MM.1S (cell line): ENCODE results near the gene WDR91.

Source experiments
- DNase-seq: peaks from one replicate; pipeline ENCODE4 v3.0.0-alpha.2; 2015
- H2AFZ ChIP-seq: fragments of 300-600 bp; sonication (generic); 2 replicates; pipeline ENCODE4 v1.6.0; 2016; ENCODE audit warnings: antibody characterized with exemption, low read length
- H3F3A ChIP-seq: fragments of 300-600 bp; sonication (generic); 2 replicates; pipeline ENCODE4 v1.6.1; 2016; ENCODE audit warnings: mild to moderate bottlenecking, antibody characterized with exemption, low read length, moderate library complexity, mixed read lengths; ENCODE audit not compliant: insufficient read depth
- H3K27ac ChIP-seq: fragments of 300-600 bp; sonication (generic); 2 replicates; pipeline ENCODE4 v1.5.1; 2016; ENCODE audit warnings: mild to moderate bottlenecking, low read length
- H3K27me3 ChIP-seq: fragments of 300-600 bp; sonication (generic); replicated peaks from 2 replicates; pipeline ENCODE4 v1.6.0; 2016; ENCODE audit warnings: low read length; ENCODE audit not compliant: insufficient read depth
- H3K36me3 ChIP-seq: fragments of 300-600 bp; sonication (generic); replicated peaks from 2 replicates; pipeline ENCODE4 v1.6.1; 2016; ENCODE audit warnings: mild to moderate bottlenecking, low read length, mixed read lengths; ENCODE audit not compliant: insufficient read depth
- H3K4me1 ChIP-seq: fragments of 300-600 bp; sonication (generic); 2 replicates; pipeline ENCODE4 v1.6.1; 2016; ENCODE audit warnings: low read length, mixed read lengths
- H3K4me2 ChIP-seq: fragments of 300-600 bp; sonication (generic); 2 replicates; pipeline ENCODE4 v1.6.0; 2016; ENCODE audit warnings: low read depth, low read length
- H3K4me3 ChIP-seq: fragments of 300-600 bp; sonication (generic); 2 replicates; pipeline ENCODE4 v1.5.1; 2016; ENCODE audit warnings: low read length, mixed read lengths
- H3K79me2 ChIP-seq: fragments of 300-600 bp; sonication (generic); 2 replicates; pipeline ENCODE4 v1.6.1; 2016; ENCODE audit warnings: mixed run types, low read length, mixed read lengths
- H3K9ac ChIP-seq: fragments of 300-600 bp; sonication (generic); 2 replicates; pipeline ENCODE4 v1.6.1; 2016; ENCODE audit warnings: low read length, mixed read lengths
- H3K9me2 ChIP-seq: fragments of 300-600 bp; sonication (generic); replicated peaks from 2 replicates; pipeline ENCODE4 v1.6.1; 2016; ENCODE audit warnings: mild to moderate bottlenecking, low read length, mixed read lengths; ENCODE audit not compliant: insufficient read depth
- H3K9me3 ChIP-seq: fragments of 300-600 bp; sonication (generic); replicated peaks from 2 replicates; pipeline ENCODE4 v1.6.1; 2016; ENCODE audit warnings: mild to moderate bottlenecking, low read length, mixed read lengths; ENCODE audit not compliant: insufficient read depth
- H4K20me1 ChIP-seq: fragments of 300-600 bp; sonication (generic); 2 replicates; pipeline ENCODE4 v1.6.1; 2016; ENCODE audit warnings: mild to moderate bottlenecking, low read length, moderate library complexity, mixed read lengths; ENCODE audit not compliant: insufficient read depth
- EZH2 ChIP-seq: fragments of 300-600 bp; sonication (generic); optimal IDR thresholded peaks from 2 replicates; pipeline ENCODE3; 2017; ENCODE audit warnings: low read depth, mild to moderate bottlenecking, antibody characterized with exemption, low read length, mixed read lengths
- EZH2phosphoT487 ChIP-seq: fragments of 300-600 bp; sonication (generic); IDR thresholded peaks from 2 replicates; pipeline ENCODE4 v1.6.1; 2018; ENCODE audit warnings: antibody characterized with exemption, low read length
- TF ChIP-seq, protein P1 (sequence below): fragments of 300-600 bp; sonication (generic); IDR thresholded peaks from 2 replicates; pipeline ENCODE4 v1.5.1; 2016; ENCODE audit warnings: antibody characterized with exemption, low read length, mixed read lengths

The WDR91 gene

DNA sequence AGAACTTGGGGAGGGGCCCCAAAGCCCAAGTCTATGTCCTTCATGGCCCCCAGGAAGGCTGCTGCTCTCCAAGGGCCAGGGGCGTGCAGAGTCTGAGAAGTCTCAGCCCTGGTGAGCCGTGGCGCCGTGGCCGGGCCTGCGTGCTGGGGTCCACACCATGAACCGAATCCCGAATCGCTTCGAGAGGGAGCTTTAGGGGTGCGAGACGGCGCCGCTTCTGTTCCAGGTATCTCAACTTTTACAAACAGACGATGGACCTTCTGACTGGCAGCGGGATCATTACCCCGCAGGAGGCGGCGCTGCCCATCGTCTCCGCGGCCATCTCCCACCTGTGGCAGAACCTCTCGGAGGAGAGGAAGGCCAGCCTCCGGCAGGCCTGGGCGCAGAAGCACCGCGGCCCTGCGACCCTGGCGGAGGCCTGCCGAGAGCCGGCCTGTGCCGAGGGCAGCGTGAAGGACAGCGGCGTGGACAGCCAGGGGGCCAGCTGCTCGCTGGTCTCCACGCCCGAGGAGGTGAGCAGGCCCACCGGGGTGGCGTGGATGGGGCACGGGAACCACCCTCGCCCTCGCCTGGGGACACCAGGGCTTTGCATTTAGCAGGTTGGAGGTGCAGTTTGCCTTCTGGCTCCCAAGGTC, 35.0 kb upstream of the WDR91 start:
- H4K20me1 ChIP-seq = no peaks in the 10 kb centered on the region
- H3K4me3 ChIP-seq = no peak overlapping the region
- H3F3A ChIP-seq = no peaks in the 10 kb centered on the region
- no peak overlapping the region for H2AFZ ChIP-seq
- H3K9ac ChIP-seq = no peak overlapping the region
- no peaks in the 10 kb centered on the region for H3K36me3 ChIP-seq
- no peaks in the 10 kb centered on the region for H3K27me3 ChIP-seq
- H3K79me2 ChIP-seq = no peaks in the 10 kb centered on the region
- H3K27ac ChIP-seq = no peak overlapping the region
- TF ChIP-seq EZH2 (no peak), EZH2phosphoT487 (no peak)
- TF ChIP-seq, protein P1, sequence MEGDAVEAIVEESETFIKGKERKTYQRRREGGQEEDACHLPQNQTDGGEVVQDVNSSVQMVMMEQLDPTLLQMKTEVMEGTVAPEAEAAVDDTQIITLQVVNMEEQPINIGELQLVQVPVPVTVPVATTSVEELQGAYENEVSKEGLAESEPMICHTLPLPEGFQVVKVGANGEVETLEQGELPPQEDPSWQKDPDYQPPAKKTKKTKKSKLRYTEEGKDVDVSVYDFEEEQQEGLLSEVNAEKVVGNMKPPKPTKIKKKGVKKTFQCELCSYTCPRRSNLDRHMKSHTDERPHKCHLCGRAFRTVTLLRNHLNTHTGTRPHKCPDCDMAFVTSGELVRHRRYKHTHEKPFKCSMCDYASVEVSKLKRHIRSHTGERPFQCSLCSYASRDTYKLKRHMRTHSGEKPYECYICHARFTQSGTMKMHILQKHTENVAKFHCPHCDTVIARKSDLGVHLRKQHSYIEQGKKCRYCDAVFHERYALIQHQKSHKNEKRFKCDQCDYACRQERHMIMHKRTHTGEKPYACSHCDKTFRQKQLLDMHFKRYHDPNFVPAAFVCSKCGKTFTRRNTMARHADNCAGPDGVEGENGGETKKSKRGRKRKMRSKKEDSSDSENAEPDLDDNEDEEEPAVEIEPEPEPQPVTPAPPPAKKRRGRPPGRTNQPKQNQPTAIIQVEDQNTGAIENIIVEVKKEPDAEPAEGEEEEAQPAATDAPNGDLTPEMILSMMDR = no peak
- no peaks in the 10 kb centered on the region for H3K4me1 ChIP-seq
- no peak overlapping the region for H3K4me2 ChIP-seq
- H3K9me2 ChIP-seq = no peaks in the 10 kb centered on the region
- no peak for DNase-seq
- H3K9me3 ChIP-seq = no peaks in the 10 kb centered on the region

DNA sequence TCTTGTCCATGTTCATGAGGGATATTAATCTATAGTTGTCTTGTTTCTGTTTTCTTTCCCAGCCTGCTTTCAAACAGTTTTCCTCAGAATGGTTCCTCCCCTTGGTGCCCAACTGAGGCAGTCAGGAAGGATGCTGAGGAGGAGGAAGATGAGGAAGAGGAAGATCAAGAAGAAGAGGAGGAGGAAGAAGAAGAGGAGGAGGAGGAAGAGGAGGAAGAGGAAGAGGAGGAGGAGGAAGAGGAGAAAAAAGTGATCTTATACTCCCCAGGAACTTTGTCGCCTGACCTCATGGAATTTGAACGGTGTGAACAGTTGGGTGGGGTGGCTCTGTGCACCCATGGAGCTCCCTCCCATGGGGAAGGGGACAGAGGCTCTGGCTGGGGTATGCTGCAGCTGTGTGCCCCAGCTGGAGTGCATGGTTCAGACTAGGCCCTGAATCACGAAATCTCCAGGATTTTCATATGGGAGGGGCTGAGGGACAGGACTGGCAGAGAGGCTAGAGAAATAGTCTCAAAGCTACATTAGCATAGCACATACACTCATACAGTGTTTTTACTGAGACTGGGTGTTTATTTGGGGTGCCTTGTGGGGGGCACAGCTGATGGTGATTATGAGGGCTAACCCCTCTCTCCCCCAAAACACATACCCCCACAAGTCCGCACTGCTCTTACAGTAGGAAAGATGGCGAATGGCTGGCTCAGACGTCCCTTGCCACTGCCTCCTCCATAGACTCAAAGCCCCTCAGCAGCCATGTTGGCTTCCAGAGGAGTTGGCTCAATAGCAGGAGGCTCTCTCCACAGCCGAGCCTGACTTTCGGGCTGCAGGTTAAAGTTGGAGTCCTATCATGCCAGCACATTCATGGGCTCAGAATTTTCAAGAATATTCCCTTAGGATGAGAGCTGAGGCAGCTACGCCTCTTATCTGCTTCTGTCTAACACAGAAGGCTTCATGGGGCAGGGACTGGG, 34.2 kb upstream of the WDR91 start:
- Histone ChIP-seq H3K4me2 (no peak overlapping the region), H3K79me2 (no peaks in the 10 kb centered on the region), H2AFZ (no peak overlapping the region), H3F3A (0 out of 2 replicates have a peak, but pooled peaks cover under 1% of the 10 kb centered on the region), H3K9me2 (no peaks in the 10 kb centered on the region), H3K27ac (no peak overlapping the region), H3K9ac (no peak overlapping the region), H3K4me1 (0 out of 2 replicates have a peak, but pooled peaks cover 1% of the 10 kb centered on the region), H3K27me3 (no peaks in the 10 kb centered on the region), H4K20me1 (no peaks in the 10 kb centered on the region), H3K36me3 (no peaks in the 10 kb centered on the region), H3K4me3 (no peak overlapping the region), H3K9me3 (no peaks in the 10 kb centered on the region)
- TF ChIP-seq EZH2phosphoT487 (no peak), EZH2 (no peak)
- TF ChIP-seq, protein P1 = no peak
- DNase-seq = no peak

DNA sequence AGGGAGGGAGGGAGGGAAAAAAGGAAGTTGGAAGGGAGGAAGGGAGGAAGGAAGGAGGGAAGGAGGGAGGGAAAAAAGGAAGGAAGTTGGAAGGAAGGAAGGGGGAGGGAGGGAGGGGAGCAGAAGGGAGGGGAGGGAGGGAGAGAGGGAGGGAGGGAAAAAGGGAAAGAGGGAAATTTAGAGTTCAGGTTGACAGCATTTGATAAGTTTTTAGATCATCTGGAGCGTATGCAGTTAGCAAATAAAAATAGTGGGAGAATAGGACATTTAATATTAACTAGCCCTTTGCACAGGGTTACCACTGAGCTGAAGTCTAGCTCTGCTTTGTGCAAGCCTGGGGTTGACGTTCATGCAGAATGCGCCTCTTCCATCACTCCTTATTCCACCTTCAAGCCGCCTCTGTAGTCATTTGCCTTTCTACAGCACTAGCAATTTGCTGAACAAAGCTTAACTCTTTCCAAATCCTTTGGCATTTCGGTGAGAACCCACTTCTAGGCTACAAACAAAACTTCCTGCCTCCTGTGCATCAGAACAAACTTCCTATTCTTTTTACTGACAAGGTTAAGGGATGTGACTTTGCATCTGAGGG, 30.9 kb upstream of the WDR91 start:
- H3K4me1 ChIP-seq = peaks cover 17% of the 10 kb centered on the region
- H2AFZ ChIP-seq = no peak overlapping the region
- no peak overlapping the region for H3K27ac ChIP-seq
- no peaks in the 10 kb centered on the region for H3K9me3 ChIP-seq
- H3K36me3 ChIP-seq = no peaks in the 10 kb centered on the region
- H3K4me3 ChIP-seq = no peak overlapping the region
- H3K27me3 ChIP-seq = no peaks in the 10 kb centered on the region
- peaks cover 11% of the 10 kb centered on the region for H3F3A ChIP-seq
- no peak overlapping the region for H3K9ac ChIP-seq
- H3K9me2 ChIP-seq = no peaks in the 10 kb centered on the region
- no peaks in the 10 kb centered on the region for H3K79me2 ChIP-seq
- H3K4me2 ChIP-seq = no peak overlapping the region
- TF ChIP-seq EZH2phosphoT487 = no peak
- TF ChIP-seq, protein P1 = no peak
- no peak for TF ChIP-seq EZH2
- H4K20me1 ChIP-seq = no peaks in the 10 kb centered on the region
- DNase-seq = no peak
